Esophagus muscularis mucosa (tissue), 4 donors: Measurements from ENCODE around the gene ARID5B. TPM values are rescaled to one million over a fixed set of nuclear protein-coding genes. Genes with fewer than 3 reads are reported as not detected.

Experiments used
- DNase-seq: peaks from one replicate; pipeline ENCODE4 v3.0.0-alpha.2; 2017; ENCODE audit errors: extremely low spot score
- H3K27ac ChIP-seq, 4 donors: fragments of 200-600 bp; sonication (generic); replicated peaks in 1 of 4; 1 replicate in 3 of 4; 2 replicates in 1 of 4; pipeline ENCODE4 v1.5.1; 2016 to 2019; ENCODE audit warnings: mild to moderate bottlenecking in 1 of 4
- H3K27me3 ChIP-seq, 4 donors: fragments of 200-600 bp; sonication (generic); one replicate each; pipeline versions ENCODE4 v1.5.1 to v1.6.0; 2016 to 2019
- H3K36me3 ChIP-seq, 4 donors: fragments of 200-600 bp; sonication (generic); one replicate each; pipeline ENCODE4 v1.5.1; 2016 to 2019
- H3K4me1 ChIP-seq, 4 donors: fragments of 200-600 bp; sonication (generic); one replicate each; pipeline ENCODE4 v1.5.1; 2016 to 2019
- H3K4me3 ChIP-seq, 4 donors: fragments of 200-600 bp; sonication (generic); 1 replicate in 2 of 4; 2 replicates in 2 of 4; pipeline ENCODE4 v1.5.1; 2016 to 2019; ENCODE audit warnings: mild to moderate bottlenecking in 4 of 4, moderate library complexity in 1 of 4
- H3K9me3 ChIP-seq, 4 donors: fragments of 200-600 bp; sonication (generic); 1 replicate in 3 of 4; 2 replicates in 1 of 4; pipeline ENCODE4 v1.5.1; 2016 to 2019
- CTCF ChIP-seq, 3 experiments: fragments of 200-600 bp in 2 of 3; fragments of 450-650 bp in 1 of 3; sonication (generic) in 2 of 3; IDR thresholded peaks; one replicate each; pipeline ENCODE4 v1.5.1; 2017 to 2019; ENCODE audit warnings: antibody characterized with exemption in 3 of 3, mild to moderate bottlenecking in 2 of 3, moderate library complexity in 1 of 3
- EP300 ChIP-seq: sonication (generic); formaldehyde crosslinking; IDR thresholded peaks from one replicate; pipeline ENCODE4 v1.6.1; 2017; ENCODE audit warnings: antibody characterized with exemption
- POLR2A ChIP-seq: fragments of 450-650 bp; IDR thresholded peaks from one replicate; pipeline ENCODE4 v1.6.1; 2017; ENCODE audit warnings: antibody characterized with exemption, moderate library complexity, mild to moderate bottlenecking, low read depth
- POLR2AphosphoS5 ChIP-seq, 2 donors: sonication (generic); formaldehyde crosslinking; IDR thresholded peaks; one replicate each; pipeline ENCODE4 v1.6.1; 2017; ENCODE audit warnings: antibody characterized with exemption in 2 of 2
- WGBS: methylation state at CpG from one replicate; pipeline ENCODE4 v1.1.5; 2018; 5-methylcytosine and 5-hydroxymethylcytosine counted together
- intact Hi-C: fragments of 100-400 bp; cut with DNase I; formaldehyde crosslinking; loops from one replicate; pipeline ENCODE4 v1.15.1; 2023
- total RNA-seq, 4 donors: library from RNA; depleted of rRNA; stranded (reverse); fragments of >200 nt; gene quantifications; one replicate each; pipeline versions ENCODE4 v1.1.0 to v1.2.1, GENCODE V29; 2016

ARID5B gene
- total RNA-seq, 4 donors from 2014 or later = 33.6 to 150 (median 64.9) TPM

- Histone ChIP-seq H3K4me3 (no peak overlapping the region), H3K4me1 (no peaks in the 10 kb centered on the region), H3K27ac (no peak overlapping the region), H3K36me3 (no peaks in the 10 kb centered on the region), H3K27me3 (no peaks in the 10 kb centered on the region), H3K9me3 (no peaks in the 10 kb centered on the region)
- intact Hi-C loops = no loop called here
- DNase-seq = no peak
- 100% methylated on average over 2 of the region's 2 CpGs for WGBS
- TF ChIP-seq CTCF (IDR thresholded peaks at IDR 0.05) (no peak), EP300 (no peak), POLR2A (no peak), POLR2AphosphoS5 (IDR thresholded peaks at IDR 0.05) (no peak)
These were observed 51.7 kb downstream of the ARID5B start for GRCh38 chr10:61953183-61953582.

DNA sequence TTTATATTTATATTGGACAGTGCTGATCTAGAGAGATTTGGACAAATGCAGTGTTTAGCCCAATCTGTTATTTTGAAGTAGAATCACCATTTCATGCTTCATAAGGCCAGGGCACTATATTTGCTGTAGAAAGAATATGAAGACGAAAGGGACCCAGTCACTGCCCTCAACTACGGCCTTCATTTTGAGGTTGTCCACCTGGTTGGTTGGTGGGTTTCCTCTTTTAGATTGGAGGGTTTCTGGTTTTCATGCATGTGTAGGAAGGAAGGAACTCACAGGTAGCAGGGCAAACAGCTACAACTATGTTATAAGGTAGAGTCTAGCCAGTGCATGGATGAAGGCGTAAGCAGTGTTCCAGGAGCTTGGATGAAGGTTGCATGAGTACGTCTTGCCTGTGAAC is 56.3 kb downstream of the ARID5B start:
- no peaks in the 10 kb centered on the region for H3K36me3 ChIP-seq
- no peak for TF ChIP-seq CTCF (IDR thresholded peaks at IDR 0.05)
- no peak for TF ChIP-seq EP300
- no peak overlapping the region for H3K4me3 ChIP-seq
- H3K27ac ChIP-seq = no peak overlapping the region
- no peaks in the 10 kb centered on the region for H3K27me3 ChIP-seq
- H3K4me1 ChIP-seq = peaks cover 0 to 7% (median 2%) of the 10 kb centered on the region in 4 donors
- no peaks in the 10 kb centered on the region for H3K9me3 ChIP-seq
- WGBS = 98% methylated on average over 4 of the region's 4 CpGs
- intact Hi-C loops = no loop called here
- no peak for DNase-seq

GRCh38 chr10:61958311-61958710 is 56.8 kb downstream of the ARID5B start:
- WGBS = 98% methylated on average over 12 of the region's 12 CpGs
- TF ChIP-seq CTCF (IDR thresholded peaks at IDR 0.05) = no peak
- no peak for TF ChIP-seq POLR2A
- TF ChIP-seq EP300 = no peak
- TF ChIP-seq POLR2AphosphoS5 (IDR thresholded peaks at IDR 0.05) = no peak
- Histone ChIP-seq H3K4me3 (no peak overlapping the region), H3K9me3 (no peaks in the 10 kb centered on the region), H3K27ac (no peak overlapping the region), H3K36me3 (no peaks in the 10 kb centered on the region), H3K4me1 (peaks cover 2 to 10% (median 5%) of the 10 kb centered on the region in 4 donors), H3K27me3 (no peaks in the 10 kb centered on the region)
- no peak for DNase-seq
- intact Hi-C loops = no loop called here

GRCh38 chr10:61958805-61959204 is 57.3 kb downstream of the ARID5B start:
- no peak for TF ChIP-seq EP300
- Histone ChIP-seq H3K4me3 (no peak overlapping the region), H3K27me3 (no peaks in the 10 kb centered on the region), H3K36me3 (no peaks in the 10 kb centered on the region), H3K9me3 (no peaks in the 10 kb centered on the region), H3K27ac (no peak overlapping the region), H3K4me1 (peaks cover 7 to 12% (median 10%) of the 10 kb centered on the region in 4 donors)
- intact Hi-C loops = no loop called here
- DNase-seq = no peak

DNA sequence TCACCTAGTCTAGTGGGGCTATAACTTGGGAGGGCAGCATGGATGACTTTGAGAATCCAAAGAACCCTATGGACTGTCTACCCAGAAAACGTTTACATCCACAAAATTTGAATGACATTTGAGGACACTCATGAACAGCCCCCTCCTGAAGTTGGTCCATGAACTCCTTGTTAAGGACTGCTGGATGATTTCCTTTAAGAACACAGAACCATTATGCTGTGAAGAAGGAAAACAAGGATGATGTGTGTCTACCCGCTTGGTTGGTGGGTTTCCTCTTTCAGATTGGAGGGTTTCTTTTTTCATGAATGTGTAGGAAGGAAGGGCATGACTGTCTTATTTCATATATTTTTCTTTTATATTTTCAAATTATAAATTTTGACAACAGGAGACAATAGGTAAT is 58.3 kb downstream of the ARID5B start:
- Histone ChIP-seq H3K36me3 (no peaks in the 10 kb centered on the region), H3K27me3 (no peaks in the 10 kb centered on the region), H3K4me1 (peaks cover 13 to 22% (median 20%) of the 10 kb centered on the region in 4 donors), H3K27ac (no peak overlapping the region), H3K4me3 (no peak overlapping the region), H3K9me3 (no peaks in the 10 kb centered on the region)
- intact Hi-C loops = no loop called here
- TF ChIP-seq EP300 = no peak
- no peak for TF ChIP-seq POLR2AphosphoS5 (IDR thresholded peaks at IDR 0.05)
- TF ChIP-seq CTCF (IDR thresholded peaks at IDR 0.05) = no peak
- TF ChIP-seq POLR2A = no peak
- no peak for DNase-seq
- 80% methylated on average over 2 of the region's 2 CpGs for WGBS
